NCI-H146 treated with DMSO at 0.1 percent for 48 hours (cell line): ENCODE results near the gene METTL6.
"Not testable (repeated sequence)": the region's sequence is repeated elsewhere in the genome, so short reads cannot be mapped to it uniquely, and the experiment has no call there.

ENCODE experiments used
- DNase-seq: peaks from one replicate; lab custom pipeline; 2025; ENCODE audit not compliant: unreplicated experiment; lab: John Stamatoyannopoulos, UW

Gene METTL6

GRCh38 chr3:15427182-15427880 is at the start of gene METTL6, which contains the start of gene EAF1:
Gene METTL6, minus strand, starts transcription at chr3:15427544. Its CDS starts 1,033 bp downstream, at chr3:15426511.
Gene EAF1, plus strand, starts transcription at chr3:15427598. Its CDS starts 182 bp downstream, at chr3:15427780.
- peak; percentile 16 for DNase-seq

GRCh38 chr3:15476378-15476777 is 49.0 kb upstream of the METTL6 start:
- DNase-seq = no peak

GRCh38 chr3:15475161-15475560 is 47.8 kb upstream of the METTL6 start:
- DNase-seq = no peak

GRCh38 chr3:15471861-15472260 is 44.5 kb upstream of the METTL6 start:
- DNase-seq = no peak

GRCh38 chr3:15470849-15471248 is 43.5 kb upstream of the METTL6 start:
- no peak for DNase-seq

GRCh38 chr3:15470261-15470660 is 42.9 kb upstream of the METTL6 start:
- no peak for DNase-seq

- DNase-seq = no peak
Measured at GRCh38 chr3:15467227-15468181, 40.2 kb upstream of the METTL6 start.

- DNase-seq = no peak
Measured at GRCh38 chr3:15465876-15466585, 38.7 kb upstream of the METTL6 start.

GRCh38 chr3:15462451-15462850 is 35.1 kb upstream of the METTL6 start:
- DNase-seq = no peak

- no peak for DNase-seq
Measured at GRCh38 chr3:15460891-15461531, 33.7 kb upstream of the METTL6 start.

GRCh38 chr3:15458212-15458780 is 31.0 kb upstream of the METTL6 start:
- DNase-seq = no peak

- not testable (repeated sequence) for DNase-seq
Measured at GRCh38 chr3:15456915-15457314, 29.6 kb upstream of the METTL6 start.

- DNase-seq = no peak
Measured at GRCh38 chr3:15456321-15456720, 29.0 kb upstream of the METTL6 start.

GRCh38 chr3:15455756-15456155 is 28.4 kb upstream of the METTL6 start:
- no peak for DNase-seq

- DNase-seq = no peak
Measured at GRCh38 chr3:15454965-15455364, 27.6 kb upstream of the METTL6 start.

GRCh38 chr3:15453991-15454625 is 26.8 kb upstream of the METTL6 start:
- no peak for DNase-seq

- DNase-seq = no peak
Measured at GRCh38 chr3:15453501-15453900, 26.2 kb upstream of the METTL6 start.

GRCh38 chr3:15452961-15453360 is 25.6 kb upstream of the METTL6 start:
- no peak for DNase-seq

- no peak for DNase-seq
Measured at GRCh38 chr3:15452156-15452555, 24.8 kb upstream of the METTL6 start.
